Vein endothelial cell (primary cell): ENCODE measurements around the gene SCML2. TPM values are rescaled to one million over a fixed set of nuclear protein-coding genes. Genes with fewer than 3 reads are reported as not detected.

Experiments
- small RNA-seq: library from RNA; depleted of rRNA; stranded (forward); fragments of <200 nt; gene quantifications from one replicate; pipeline ENCODE3, GENCODE V24; 2012
- total RNA-seq: library from RNA; depleted of rRNA; stranded (reverse); fragments of >200 nt; gene quantifications from 2 replicates; pipeline ENCODE4 v1.2.3, GENCODE V29; 2012

The SCML2 gene
- total RNA-seq: 0.98 and 1.4 TPM in 2 replicates

GRCh38 chrX:18354369-18355223 is at the start of gene SCML2:
Gene SCML2 (minus strand): TSS chrX:18354688. CDS start chrX:18334071, 20,617 bp downstream.

GRCh38 chrX:18220786-18221185 is 133.7 kb downstream of the SCML2 start, which contains the start of gene BEND2:
Gene BEND2 (minus strand): TSS chrX:18220886. CDS start chrX:18220750, 136 bp downstream.

Small RNAs within 50 kb of the gene (small RNA-seq; reads per million reads assigned to genes)
- not detected for gene RF00019
- not detected for gene TMSB10P2

Other genes with a start within 250 kb of the SCML2 start
- not detected in 2 replicates for gene BEND2, start 133.8 kb downstream of the SCML2 start, total RNA-seq
- 3.6 and 5.0 TPM in 2 replicates for gene CDKL5, start 70.9 kb upstream of the SCML2 start, total RNA-seq